Measurements from ENCODE around the gene SETBP1. TPM values are rescaled to one million over a fixed set of nuclear protein-coding genes. Genes with fewer than 3 reads are reported as not detected.

SETBP1 gene
- total RNA-seq, 1 experiment from 2014 or later, result 0.05 TPM

DNA sequence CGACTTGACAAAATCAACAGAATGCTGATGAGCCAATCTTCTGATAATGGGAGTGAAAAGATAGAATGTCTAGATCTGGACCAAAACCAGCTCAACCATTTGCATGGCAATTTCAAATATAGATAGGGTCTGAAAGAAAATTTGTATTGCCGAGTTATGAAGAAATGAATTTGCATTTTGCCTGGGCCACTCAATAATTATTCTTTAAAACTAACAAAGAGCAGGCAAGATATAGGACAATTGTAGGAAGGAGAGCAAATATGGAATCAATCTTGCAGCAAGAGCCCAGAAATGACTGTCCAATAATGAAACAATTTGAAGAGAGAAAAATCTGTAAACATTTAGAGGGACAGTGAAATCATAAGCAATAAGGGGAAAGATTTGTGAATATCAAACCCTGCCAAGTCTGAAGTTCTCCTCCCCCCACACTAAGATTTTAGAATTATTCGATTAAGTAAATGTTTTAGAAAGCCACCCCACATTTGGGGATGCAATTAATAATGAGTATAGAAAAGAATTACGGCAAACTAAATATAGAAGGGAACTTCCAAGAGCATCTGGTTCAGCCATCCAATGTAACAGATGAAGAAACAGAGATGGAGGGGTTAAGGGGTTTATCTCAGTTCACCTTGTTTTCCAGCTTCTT, 377.4 kb downstream of the SETBP1 start (continued):
- TF ChIP-seq, protein P1, sequence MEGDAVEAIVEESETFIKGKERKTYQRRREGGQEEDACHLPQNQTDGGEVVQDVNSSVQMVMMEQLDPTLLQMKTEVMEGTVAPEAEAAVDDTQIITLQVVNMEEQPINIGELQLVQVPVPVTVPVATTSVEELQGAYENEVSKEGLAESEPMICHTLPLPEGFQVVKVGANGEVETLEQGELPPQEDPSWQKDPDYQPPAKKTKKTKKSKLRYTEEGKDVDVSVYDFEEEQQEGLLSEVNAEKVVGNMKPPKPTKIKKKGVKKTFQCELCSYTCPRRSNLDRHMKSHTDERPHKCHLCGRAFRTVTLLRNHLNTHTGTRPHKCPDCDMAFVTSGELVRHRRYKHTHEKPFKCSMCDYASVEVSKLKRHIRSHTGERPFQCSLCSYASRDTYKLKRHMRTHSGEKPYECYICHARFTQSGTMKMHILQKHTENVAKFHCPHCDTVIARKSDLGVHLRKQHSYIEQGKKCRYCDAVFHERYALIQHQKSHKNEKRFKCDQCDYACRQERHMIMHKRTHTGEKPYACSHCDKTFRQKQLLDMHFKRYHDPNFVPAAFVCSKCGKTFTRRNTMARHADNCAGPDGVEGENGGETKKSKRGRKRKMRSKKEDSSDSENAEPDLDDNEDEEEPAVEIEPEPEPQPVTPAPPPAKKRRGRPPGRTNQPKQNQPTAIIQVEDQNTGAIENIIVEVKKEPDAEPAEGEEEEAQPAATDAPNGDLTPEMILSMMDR (IDR thresholded peaks at IDR 0.05 in 2 of 3, conservative IDR thresholded peaks at IDR 0.05 in 1 of 3; ENCODE audit: borderline replicate concordance in 1 of 3, insufficient read depth in 1 of 3, low read depth in 2 of 3, low read length in 2 of 3), result no peak
- no peak for TF ChIP-seq CEBPB (IDR thresholded peaks at IDR 0.05; ENCODE audit: low read depth)
- no peak for TF ChIP-seq TCF7L2 (IDR thresholded peaks at IDR 0.05; ENCODE audit: borderline replicate concordance, extremely low read depth, insufficient read depth, insufficient read length)
- no peak for TF ChIP-seq ZFX (IDR thresholded peaks at IDR 0.05)
- TF ChIP-seq EZH2phosphoT487 (IDR thresholded peaks at IDR 0.05; ENCODE audit: borderline replicate concordance), result no peak
- no peak for TF ChIP-seq ZNF274 (IDR thresholded peaks at IDR 0.05; ENCODE audit: low read depth, low read length)
- TF ChIP-seq JUND (IDR thresholded peaks at IDR 0.05), result no peak
- TF ChIP-seq, protein P2, sequence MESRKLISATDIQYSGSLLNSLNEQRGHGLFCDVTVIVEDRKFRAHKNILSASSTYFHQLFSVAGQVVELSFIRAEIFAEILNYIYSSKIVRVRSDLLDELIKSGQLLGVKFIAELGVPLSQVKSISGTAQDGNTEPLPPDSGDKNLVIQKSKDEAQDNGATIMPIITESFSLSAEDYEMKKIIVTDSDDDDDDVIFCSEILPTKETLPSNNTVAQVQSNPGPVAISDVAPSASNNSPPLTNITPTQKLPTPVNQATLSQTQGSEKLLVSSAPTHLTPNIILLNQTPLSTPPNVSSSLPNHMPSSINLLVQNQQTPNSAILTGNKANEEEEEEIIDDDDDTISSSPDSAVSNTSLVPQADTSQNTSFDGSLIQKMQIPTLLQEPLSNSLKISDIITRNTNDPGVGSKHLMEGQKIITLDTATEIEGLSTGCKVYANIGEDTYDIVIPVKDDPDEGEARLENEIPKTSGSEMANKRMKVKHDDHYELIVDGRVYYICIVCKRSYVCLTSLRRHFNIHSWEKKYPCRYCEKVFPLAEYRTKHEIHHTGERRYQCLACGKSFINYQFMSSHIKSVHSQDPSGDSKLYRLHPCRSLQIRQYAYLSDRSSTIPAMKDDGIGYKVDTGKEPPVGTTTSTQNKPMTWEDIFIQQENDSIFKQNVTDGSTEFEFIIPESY (IDR thresholded peaks at IDR 0.05; ENCODE audit: extremely low read depth, insufficient replicate concordance, low read length), result no peak

DNA sequence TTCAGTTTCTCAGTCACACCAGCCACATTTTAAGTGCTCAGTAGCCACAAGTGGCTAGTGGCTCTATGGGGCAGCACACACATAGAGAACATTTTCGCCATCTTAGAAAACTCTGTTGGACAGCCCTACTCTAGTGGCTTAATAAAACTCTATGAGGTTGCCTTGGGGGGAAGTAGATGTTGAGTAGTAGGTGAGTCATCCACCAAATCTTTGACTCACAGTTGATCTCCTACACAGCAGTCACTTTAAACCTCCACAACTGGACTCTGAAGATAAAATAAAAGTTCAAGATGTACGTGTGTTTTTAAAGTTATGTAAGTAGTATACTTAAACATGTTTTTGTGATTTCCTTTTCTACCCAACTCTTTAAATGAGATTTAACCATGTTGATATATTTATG, 379.0 kb downstream of the SETBP1 start:
- Histone ChIP-seq H2AFZ (ENCODE audit: low read depth, low read length, poor library complexity, severe bottlenecking) (no peak overlapping the region), H3K4me3 (replicated peaks in 1 of 2; ENCODE audit: low read depth in 1 of 2, low read length in 2 of 2) (no peak overlapping the region), H3K79me2 (ENCODE audit: insufficient read depth, low read length) (no peaks in the 10 kb centered on the region), H3K36me3 (ENCODE audit: control insufficient read depth in 1 of 2, insufficient read depth in 2 of 2, low read length in 2 of 2) (no peaks in the 10 kb centered on the region), H3K9me3 (ENCODE audit: control insufficient read depth in 1 of 2, insufficient read depth in 1 of 2, low read depth in 1 of 2, low read length in 2 of 2) (peaks cover 9 to 18% of the 10 kb centered on the region in 2 experiments; a peak in 2 of 4 replicates), H3K9ac (ENCODE audit: low read length) (no peak overlapping the region), H3K27ac (ENCODE audit: low read depth, low read length) (no peak overlapping the region), H3K4me2 (ENCODE audit: low read length) (no peak overlapping the region), H3K27me3 (ENCODE audit: insufficient read depth, low read length) (no peaks in the 10 kb centered on the region), H3K4me1 (ENCODE audit: control insufficient read depth in 1 of 2, insufficient read depth in 2 of 2, low read length in 2 of 2) (no peaks in the 10 kb centered on the region), H3K9me2 (ENCODE audit: insufficient read depth) (no peaks in the 10 kb centered on the region), H4K20me1 (ENCODE audit: insufficient read depth) (no peaks in the 10 kb centered on the region)
- ChIA-PET POLR2A (no interaction called here), CTCF (no interaction called here), RAD21 (ENCODE audit: low non-redundant PET in 1 of 2, low total read pairs in 2 of 2, uncharacterized antibody in 2 of 2, unreplicated experiment in 2 of 2) (no interaction called here)
- intact Hi-C loops (cut with micrococcal nuclease), result no loop called here
- no TSS peak for BruUV-seq (replicated peaks)
- ATAC-seq (no peak), DNase-seq (ENCODE audit: low read depth, low spot score) (no peak)
- no peak for TF ChIP-seq ZFX (IDR thresholded peaks at IDR 0.05)
- TF ChIP-seq YY1 (IDR thresholded peaks at IDR 0.05; ENCODE audit: extremely low read depth, insufficient replicate concordance, low read depth, low read length), result no peak
- TF ChIP-seq EZH2phosphoT487 (IDR thresholded peaks at IDR 0.05; ENCODE audit: borderline replicate concordance), result no peak
- TF ChIP-seq EGR1 (IDR thresholded peaks at IDR 0.05; ENCODE audit: low read depth), result no peak
- TF ChIP-seq, protein P2 (IDR thresholded peaks at IDR 0.05; ENCODE audit: extremely low read depth, insufficient replicate concordance, low read length), result no peak
- TF ChIP-seq, protein P3, sequence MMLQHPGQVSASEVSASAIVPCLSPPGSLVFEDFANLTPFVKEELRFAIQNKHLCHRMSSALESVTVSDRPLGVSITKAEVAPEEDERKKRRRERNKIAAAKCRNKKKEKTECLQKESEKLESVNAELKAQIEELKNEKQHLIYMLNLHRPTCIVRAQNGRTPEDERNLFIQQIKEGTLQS (IDR thresholded peaks at IDR 0.05), result no peak
- no peak for TF ChIP-seq EZH2 (IDR thresholded peaks at IDR 0.05)
- TF ChIP-seq TCF7L2 (IDR thresholded peaks at IDR 0.05; ENCODE audit: borderline replicate concordance, extremely low read depth, insufficient read depth, insufficient read length), result no peak
- TF ChIP-seq, protein P1 (IDR thresholded peaks at IDR 0.05 in 2 of 3, conservative IDR thresholded peaks at IDR 0.05 in 1 of 3; ENCODE audit: borderline replicate concordance in 1 of 3, insufficient read depth in 1 of 3, low read depth in 2 of 3, low read length in 2 of 3), result no peak
